WTC11 (cell line): ENCODE results near the gene DEFB131B. TPM values are rescaled to one million over a fixed set of nuclear protein-coding genes. Genes with fewer than 3 reads are reported as not detected.

Source experiments
- ATAC-seq: fragments of 200-7000 bp; cut with Tn5 transposase; 2 replicates; pipeline ENCODE4 v1.10.0; 2021; ENCODE audit warnings: mild to moderate bottlenecking, moderate library complexity
- CTCF ChIA-PET: fragments of 300-600 bp; sonication (Branson Sonifier 250); formaldehyde crosslinking; loops from one replicate; lab custom pipeline; 2021; ENCODE audit warnings: antibody characterized with exemption; lab: Charles Lee
- POLR2A ChIA-PET: fragments of 350-600 bp; sonication (Branson Sonifier 250); formaldehyde crosslinking; loops from one replicate; lab custom pipeline; 2021; ENCODE audit warnings: antibody characterized with exemption; lab: Charles Lee
- DNase-seq: peaks from one replicate; pipeline ENCODE4 v3.0.0; 2021; ENCODE audit warnings: low spot score
- H3K27ac Mint-ChIP-seq: 2 replicates; pipeline ENCODE4 v1.8.0; 2021; ENCODE audit warnings: mixed read lengths
- H3K27me3 Mint-ChIP-seq: 2 replicates; pipeline ENCODE4 v1.8.0; 2021; ENCODE audit warnings: low read depth, mild to moderate bottlenecking, moderate library complexity, mixed read lengths
- H3K36me3 Mint-ChIP-seq: 2 replicates; pipeline ENCODE4 v1.8.0; 2021; ENCODE audit warnings: mixed read lengths
- H3K4me1 Mint-ChIP-seq: 2 replicates; pipeline ENCODE4 v1.8.0; 2022; ENCODE audit warnings: mixed read lengths
- H3K4me3 Mint-ChIP-seq: 2 replicates; pipeline ENCODE4 v1.8.0; 2021; ENCODE audit warnings: mild to moderate bottlenecking, moderate library complexity, mixed read lengths
- H3K9me3 Mint-ChIP-seq: 2 replicates; pipeline ENCODE4 v1.8.0; 2021; ENCODE audit warnings: mixed read lengths
- AFF4 ChIP-seq: sonication (generic); formaldehyde crosslinking; IDR thresholded peaks from 2 replicates; pipeline ENCODE4 v1.8.1; 2023; ENCODE audit warnings: mild to moderate bottlenecking, missing genetic modification reagents, borderline replicate concordance
- ATF2 ChIP-seq: sonication (generic); formaldehyde crosslinking; IDR thresholded peaks from 2 replicates; pipeline ENCODE4 v1.8.1; 2022; ENCODE audit warnings: low read depth, missing genetic modification reagents, borderline replicate concordance
- CBFB ChIP-seq: sonication (generic); formaldehyde crosslinking; IDR thresholded peaks from 2 replicates; pipeline ENCODE4 v1.8.1; 2022; ENCODE audit warnings: mild to moderate bottlenecking, low read depth, missing genetic modification reagents
- CDX4 ChIP-seq: fragments of 250-450 bp; sonication (Bioruptor Pico); IDR thresholded peaks from 2 replicates; pipeline ENCODE4 v1.9.0; 2021; ENCODE audit warnings: moderate library complexity, mild to moderate bottlenecking, inconsistent platforms, borderline replicate concordance
- CTCF ChIP-seq: fragments of 200-600 bp; IDR thresholded peaks from 2 replicates; pipeline ENCODE4 v1.8.0; 2022; ENCODE audit warnings: antibody characterized with exemption
- E2F5 ChIP-seq: sonication (generic); formaldehyde crosslinking; IDR thresholded peaks from 2 replicates; pipeline ENCODE4 v1.8.1; 2022; ENCODE audit warnings: mild to moderate bottlenecking, moderate library complexity, missing genetic modification reagents
- ELF4 ChIP-seq: sonication (generic); formaldehyde crosslinking; IDR thresholded peaks from 2 replicates; pipeline ENCODE4 v1.8.1; 2022; ENCODE audit warnings: low read depth, mild to moderate bottlenecking, moderate library complexity, missing genetic modification reagents
- EMX1 ChIP-seq: fragments of 250-450 bp; sonication (Bioruptor Pico); IDR thresholded peaks from 2 replicates; pipeline ENCODE4 v1.8.0; 2021; ENCODE audit warnings: mild to moderate bottlenecking
- ETV6 ChIP-seq: sonication (generic); formaldehyde crosslinking; IDR thresholded peaks from 2 replicates; pipeline ENCODE4 v1.8.1; 2022; ENCODE audit warnings: mild to moderate bottlenecking, missing genetic modification reagents
- FOXK1 ChIP-seq: sonication (generic); formaldehyde crosslinking; IDR thresholded peaks from 2 replicates; pipeline ENCODE4 v1.8.0; 2022; ENCODE audit warnings: mild to moderate bottlenecking, moderate library complexity, missing genetic modification reagents
- FOXP4 ChIP-seq: sonication (generic); formaldehyde crosslinking; IDR thresholded peaks from 2 replicates; pipeline ENCODE4 v1.8.0; 2022; ENCODE audit warnings: mild to moderate bottlenecking, missing genetic modification reagents
- GABPB1 ChIP-seq: sonication (generic); formaldehyde crosslinking; IDR thresholded peaks from 2 replicates; pipeline ENCODE4 v1.8.1; 2023; ENCODE audit warnings: mild to moderate bottlenecking, missing genetic modification reagents
- HMGA2 ChIP-seq: fragments of 250-450 bp; sonication (Bioruptor Pico); IDR thresholded peaks from 2 replicates; pipeline ENCODE4 v1.4.0; 2021; ENCODE audit warnings: mild to moderate bottlenecking, moderate library complexity
- MYBL2 ChIP-seq: sonication (generic); formaldehyde crosslinking; IDR thresholded peaks from 2 replicates; pipeline ENCODE4 v1.8.1; 2023; ENCODE audit warnings: mild to moderate bottlenecking, moderate library complexity, missing genetic modification reagents
- NFE2L1 ChIP-seq: sonication (generic); formaldehyde crosslinking; IDR thresholded peaks from 2 replicates; pipeline ENCODE4 v1.8.1; 2023; ENCODE audit warnings: missing genetic modification reagents
- NFYB ChIP-seq: sonication (generic); formaldehyde crosslinking; conservative IDR thresholded peaks from 2 replicates; pipeline ENCODE4 v1.8.0; 2022; ENCODE audit warnings: low read depth, missing genetic modification reagents
- NR1H2 ChIP-seq: sonication (generic); formaldehyde crosslinking; IDR thresholded peaks from 2 replicates; pipeline ENCODE4 v1.9.0; 2021; ENCODE audit warnings: mild to moderate bottlenecking, moderate library complexity, missing genetic modification reagents
- TEAD1 ChIP-seq: sonication (generic); formaldehyde crosslinking; IDR thresholded peaks from 2 replicates; pipeline ENCODE4 v1.8.0; 2022; ENCODE audit warnings: mild to moderate bottlenecking, missing genetic modification reagents
- TEAD4 ChIP-seq: sonication (generic); formaldehyde crosslinking; IDR thresholded peaks from 2 replicates; pipeline ENCODE4 v1.8.0; 2022; ENCODE audit warnings: mild to moderate bottlenecking, missing genetic modification reagents
- ZBTB43 ChIP-seq: sonication (generic); formaldehyde crosslinking; IDR thresholded peaks from 2 replicates; pipeline ENCODE4 v1.8.1; 2023; ENCODE audit warnings: mild to moderate bottlenecking, missing genetic modification reagents
- ZNF232 ChIP-seq: sonication (generic); formaldehyde crosslinking; IDR thresholded peaks from 2 replicates; pipeline ENCODE4 v1.8.0; 2022; ENCODE audit warnings: mild to moderate bottlenecking, missing genetic modification reagents
- ZNF396 ChIP-seq: fragments of 250-450 bp; sonication (Bioruptor Pico); IDR thresholded peaks from 2 replicates; pipeline ENCODE4 v1.8.0; 2021; ENCODE audit warnings: mild to moderate bottlenecking, moderate library complexity, borderline replicate concordance
- ZNF416 ChIP-seq: fragments of 250-450 bp; sonication (Bioruptor Pico); IDR thresholded peaks from 2 replicates; pipeline ENCODE4 v1.9.0; 2021; ENCODE audit warnings: mild to moderate bottlenecking, inconsistent platforms
- ZSCAN18 ChIP-seq: fragments of 250-450 bp; sonication (Bioruptor Pico); IDR thresholded peaks from 2 replicates; pipeline ENCODE4 v2.1.2; 2022; ENCODE audit warnings: mild to moderate bottlenecking, moderate library complexity
- total RNA-seq: library from RNA; stranded (reverse); gene quantifications from 3 replicates; pipeline ENCODE4 v1.2.3, GENCODE V29; 2021

The DEFB131B gene
- total RNA-seq, 1 experiment from 2014 or later: not detected

- H3K4me3 Mint-ChIP-seq: peak within 1 kb of the TSS; percentile 90
- no peaks in the 10 kb centered on the region for H3K27me3 Mint-ChIP-seq
- DNase-seq (peak; percentile 99), ATAC-seq (peak; percentile 94)
- H3K9me3 Mint-ChIP-seq: no peaks in the 10 kb centered on the region
- peak within 1 kb of the TSS; percentile 99 for H3K27ac Mint-ChIP-seq
- CTCF ChIA-PET: interaction anchor here (0.8 to 1.8 kb wide), 8 partner anchors 9 to 505 kb away, joined by 3 to 14 read pairs (median 5); partner anchors contain the start of gene CLPB
- H3K4me1 Mint-ChIP-seq: peaks cover 22% of the 10 kb centered on the region
- H3K36me3 Mint-ChIP-seq: peaks cover 13% of the 10 kb centered on the region
- POLR2A ChIA-PET: interaction anchor here (0.6 to 0.8 kb wide), 2 partner anchors 110 to 310 kb away, joined by 3 read pairs; no protein-coding TSS in a partner anchor
- no peak for TF ChIP-seq TEAD4
- TF ChIP-seq NR1H2: no peak
- TF ChIP-seq NFYB (CRISPR knock-in tag): peak; percentile 62
- 0 out of 2 replicates have a peak, but pooled peaks have one; percentile 66 for TF ChIP-seq ZBTB43 (CRISPR knock-in tag)
- peak; percentile 76; the same call in 1 of the 2 replicates for TF ChIP-seq FOXP4 (CRISPR knock-in tag)
- no peak for TF ChIP-seq ATF2 (CRISPR knock-in tag)
- TF ChIP-seq ETV6 (CRISPR knock-in tag): peak; percentile 44; the same call in 1 of the 2 replicates
- peak; percentile 53; the same call in 1 of the 2 replicates for TF ChIP-seq ZNF232
- peak; percentile 42; the same call in 1 of the 2 replicates for TF ChIP-seq TEAD1 (CRISPR knock-in tag)
- TF ChIP-seq HMGA2: no peak
- no peak for TF ChIP-seq AFF4 (CRISPR knock-in tag)
- no peak for TF ChIP-seq ELF4 (CRISPR knock-in tag)
- no peak for TF ChIP-seq ZSCAN18 (CRISPR knock-in tag)
- TF ChIP-seq ZNF416 (CRISPR knock-in tag): no peak
- TF ChIP-seq NFE2L1 (CRISPR knock-in tag): no peak
- TF ChIP-seq CBFB: no peak
- no peak for TF ChIP-seq ZNF396 (CRISPR knock-in tag)
- peak; percentile 96 for TF ChIP-seq FOXK1 (CRISPR knock-in tag)
- no peak for TF ChIP-seq CTCF
- 0 out of 2 replicates have a peak, but pooled peaks have one; percentile 14 for TF ChIP-seq MYBL2 (CRISPR knock-in tag)
- no peak for TF ChIP-seq EMX1 (CRISPR knock-in tag)
- no peak for TF ChIP-seq CDX4 (CRISPR knock-in tag)
- 0 out of 2 replicates have a peak, but pooled peaks have one; percentile 7 for TF ChIP-seq GABPB1
- TF ChIP-seq E2F5 (CRISPR knock-in tag): 0 out of 2 replicates have a peak, but pooled peaks have one; percentile 29
Observed at GRCh38 chr11:71928737-71929443, 50.6 kb downstream of the DEFB131B start, which contains the start of gene RNF121. RNF121 (plus strand) TSS chr11:71929046; CDS start chr11:71929062, 16 bp downstream.
